Measurements from ENCODE around the gene RNF14. TPM values are rescaled to one million over a fixed set of nuclear protein-coding genes. Genes with fewer than 3 reads are reported as not detected.

The RNF14 gene
- total RNA-seq, 1 experiment from 2014 or later = 20.5 TPM

DNA sequence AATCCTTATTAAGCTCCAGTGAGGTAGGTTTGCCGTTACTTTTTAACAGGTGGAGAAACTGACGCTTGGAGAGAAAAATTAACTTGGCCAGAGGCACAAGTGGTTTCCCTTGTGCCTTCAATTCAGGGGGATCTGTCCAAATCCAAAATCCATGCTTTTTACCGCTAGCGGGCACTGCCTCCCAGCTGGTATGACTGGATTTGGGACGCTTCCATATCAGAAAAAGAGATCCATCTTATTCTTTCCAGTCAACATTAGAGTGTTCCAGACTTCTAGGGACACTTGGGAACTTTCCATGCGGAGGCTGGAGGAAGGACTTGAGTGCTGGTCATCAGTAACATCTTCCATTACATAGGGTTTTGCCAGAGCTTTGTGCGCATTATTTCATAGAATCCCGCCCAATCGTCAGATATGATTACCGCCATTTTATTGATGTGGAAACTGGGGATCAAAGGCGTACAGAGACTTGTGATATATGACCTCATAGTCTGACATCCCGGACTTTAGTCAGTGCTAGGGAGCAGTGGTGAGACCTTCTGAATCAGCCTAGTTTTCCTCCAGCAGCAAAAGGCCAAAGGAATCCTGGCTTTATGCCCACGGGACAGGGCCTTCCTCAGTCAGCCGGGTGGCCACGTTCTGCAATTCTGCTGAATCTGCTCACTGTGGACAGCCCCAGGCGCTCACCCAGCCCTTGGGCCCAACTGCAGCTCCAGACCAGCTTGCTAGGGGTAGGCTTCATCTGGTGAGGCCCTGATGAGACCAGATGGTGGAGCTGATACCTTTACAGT, 45.0 kb downstream of the RNF14 start (continued):
- TF ChIP-seq, protein P1, sequence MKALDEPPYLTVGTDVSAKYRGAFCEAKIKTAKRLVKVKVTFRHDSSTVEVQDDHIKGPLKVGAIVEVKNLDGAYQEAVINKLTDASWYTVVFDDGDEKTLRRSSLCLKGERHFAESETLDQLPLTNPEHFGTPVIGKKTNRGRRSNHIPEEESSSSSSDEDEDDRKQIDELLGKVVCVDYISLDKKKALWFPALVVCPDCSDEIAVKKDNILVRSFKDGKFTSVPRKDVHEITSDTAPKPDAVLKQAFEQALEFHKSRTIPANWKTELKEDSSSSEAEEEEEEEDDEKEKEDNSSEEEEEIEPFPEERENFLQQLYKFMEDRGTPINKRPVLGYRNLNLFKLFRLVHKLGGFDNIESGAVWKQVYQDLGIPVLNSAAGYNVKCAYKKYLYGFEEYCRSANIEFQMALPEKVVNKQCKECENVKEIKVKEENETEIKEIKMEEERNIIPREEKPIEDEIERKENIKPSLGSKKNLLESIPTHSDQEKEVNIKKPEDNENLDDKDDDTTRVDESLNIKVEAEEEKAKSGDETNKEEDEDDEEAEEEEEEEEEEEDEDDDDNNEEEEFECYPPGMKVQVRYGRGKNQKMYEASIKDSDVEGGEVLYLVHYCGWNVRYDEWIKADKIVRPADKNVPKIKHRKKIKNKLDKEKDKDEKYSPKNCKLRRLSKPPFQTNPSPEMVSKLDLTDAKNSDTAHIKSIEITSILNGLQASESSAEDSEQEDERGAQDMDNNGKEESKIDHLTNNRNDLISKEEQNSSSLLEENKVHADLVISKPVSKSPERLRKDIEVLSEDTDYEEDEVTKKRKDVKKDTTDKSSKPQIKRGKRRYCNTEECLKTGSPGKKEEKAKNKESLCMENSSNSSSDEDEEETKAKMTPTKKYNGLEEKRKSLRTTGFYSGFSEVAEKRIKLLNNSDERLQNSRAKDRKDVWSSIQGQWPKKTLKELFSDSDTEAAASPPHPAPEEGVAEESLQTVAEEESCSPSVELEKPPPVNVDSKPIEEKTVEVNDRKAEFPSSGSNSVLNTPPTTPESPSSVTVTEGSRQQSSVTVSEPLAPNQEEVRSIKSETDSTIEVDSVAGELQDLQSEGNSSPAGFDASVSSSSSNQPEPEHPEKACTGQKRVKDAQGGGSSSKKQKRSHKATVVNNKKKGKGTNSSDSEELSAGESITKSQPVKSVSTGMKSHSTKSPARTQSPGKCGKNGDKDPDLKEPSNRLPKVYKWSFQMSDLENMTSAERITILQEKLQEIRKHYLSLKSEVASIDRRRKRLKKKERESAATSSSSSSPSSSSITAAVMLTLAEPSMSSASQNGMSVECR (CRISPR knock-in tag; IDR thresholded peaks at IDR 0.05; ENCODE audit: borderline replicate concordance) = no peak
- TF ChIP-seq ATF2 (CRISPR knock-in tag; IDR thresholded peaks at IDR 0.05; ENCODE audit: borderline replicate concordance, low read depth) (no peak), HMGXB4 (CRISPR knock-in tag; IDR thresholded peaks at IDR 0.05) (no peak)
- TF ChIP-seq, protein P2, sequence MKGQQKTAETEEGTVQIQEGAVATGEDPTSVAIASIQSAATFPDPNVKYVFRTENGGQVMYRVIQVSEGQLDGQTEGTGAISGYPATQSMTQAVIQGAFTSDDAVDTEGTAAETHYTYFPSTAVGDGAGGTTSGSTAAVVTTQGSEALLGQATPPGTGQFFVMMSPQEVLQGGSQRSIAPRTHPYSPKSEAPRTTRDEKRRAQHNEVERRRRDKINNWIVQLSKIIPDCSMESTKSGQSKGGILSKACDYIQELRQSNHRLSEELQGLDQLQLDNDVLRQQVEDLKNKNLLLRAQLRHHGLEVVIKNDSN (CRISPR knock-in tag; IDR thresholded peaks at IDR 0.05) = no peak

DNA sequence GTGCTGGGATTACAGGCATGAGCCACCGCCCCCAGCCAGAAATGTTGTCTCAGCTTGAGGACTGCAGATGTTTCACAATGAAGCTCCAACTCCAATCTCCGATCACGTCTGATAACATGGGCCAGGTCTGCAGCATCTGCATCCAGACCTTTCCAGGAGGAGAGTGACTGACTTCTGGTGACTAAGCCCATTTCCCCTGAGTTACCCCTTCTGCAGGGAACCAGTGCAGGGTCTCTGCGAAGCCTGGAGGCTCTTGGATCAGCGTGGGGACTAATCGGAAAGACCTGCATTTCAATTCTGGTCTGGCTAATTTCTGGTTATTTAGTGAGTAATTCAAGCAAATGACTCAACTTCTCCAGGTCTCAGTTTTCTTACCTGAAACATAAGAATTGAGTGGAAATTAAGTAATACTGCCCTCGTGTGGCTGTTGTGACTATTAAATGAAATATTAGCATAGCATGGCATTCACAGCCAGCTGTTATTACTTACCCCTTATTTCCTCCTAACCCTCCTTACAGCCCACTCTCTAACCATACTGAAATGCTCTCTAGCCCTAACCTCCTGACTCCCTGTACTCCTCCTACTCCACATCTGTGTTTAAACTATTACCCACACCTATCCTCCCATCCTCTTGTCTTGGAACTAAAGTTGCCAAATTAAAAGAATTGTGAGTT, 46.1 kb downstream of the RNF14 start:
- DNase-seq (ENCODE audit: low spot score) (no peak), ATAC-seq (no peak)
- TF ChIP-seq, protein P3, sequence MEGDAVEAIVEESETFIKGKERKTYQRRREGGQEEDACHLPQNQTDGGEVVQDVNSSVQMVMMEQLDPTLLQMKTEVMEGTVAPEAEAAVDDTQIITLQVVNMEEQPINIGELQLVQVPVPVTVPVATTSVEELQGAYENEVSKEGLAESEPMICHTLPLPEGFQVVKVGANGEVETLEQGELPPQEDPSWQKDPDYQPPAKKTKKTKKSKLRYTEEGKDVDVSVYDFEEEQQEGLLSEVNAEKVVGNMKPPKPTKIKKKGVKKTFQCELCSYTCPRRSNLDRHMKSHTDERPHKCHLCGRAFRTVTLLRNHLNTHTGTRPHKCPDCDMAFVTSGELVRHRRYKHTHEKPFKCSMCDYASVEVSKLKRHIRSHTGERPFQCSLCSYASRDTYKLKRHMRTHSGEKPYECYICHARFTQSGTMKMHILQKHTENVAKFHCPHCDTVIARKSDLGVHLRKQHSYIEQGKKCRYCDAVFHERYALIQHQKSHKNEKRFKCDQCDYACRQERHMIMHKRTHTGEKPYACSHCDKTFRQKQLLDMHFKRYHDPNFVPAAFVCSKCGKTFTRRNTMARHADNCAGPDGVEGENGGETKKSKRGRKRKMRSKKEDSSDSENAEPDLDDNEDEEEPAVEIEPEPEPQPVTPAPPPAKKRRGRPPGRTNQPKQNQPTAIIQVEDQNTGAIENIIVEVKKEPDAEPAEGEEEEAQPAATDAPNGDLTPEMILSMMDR (IDR thresholded peaks at IDR 0.05) = 0 out of 2 replicates have a peak, but pooled peaks have one; percentile 32
- TF ChIP-seq, protein P4, sequence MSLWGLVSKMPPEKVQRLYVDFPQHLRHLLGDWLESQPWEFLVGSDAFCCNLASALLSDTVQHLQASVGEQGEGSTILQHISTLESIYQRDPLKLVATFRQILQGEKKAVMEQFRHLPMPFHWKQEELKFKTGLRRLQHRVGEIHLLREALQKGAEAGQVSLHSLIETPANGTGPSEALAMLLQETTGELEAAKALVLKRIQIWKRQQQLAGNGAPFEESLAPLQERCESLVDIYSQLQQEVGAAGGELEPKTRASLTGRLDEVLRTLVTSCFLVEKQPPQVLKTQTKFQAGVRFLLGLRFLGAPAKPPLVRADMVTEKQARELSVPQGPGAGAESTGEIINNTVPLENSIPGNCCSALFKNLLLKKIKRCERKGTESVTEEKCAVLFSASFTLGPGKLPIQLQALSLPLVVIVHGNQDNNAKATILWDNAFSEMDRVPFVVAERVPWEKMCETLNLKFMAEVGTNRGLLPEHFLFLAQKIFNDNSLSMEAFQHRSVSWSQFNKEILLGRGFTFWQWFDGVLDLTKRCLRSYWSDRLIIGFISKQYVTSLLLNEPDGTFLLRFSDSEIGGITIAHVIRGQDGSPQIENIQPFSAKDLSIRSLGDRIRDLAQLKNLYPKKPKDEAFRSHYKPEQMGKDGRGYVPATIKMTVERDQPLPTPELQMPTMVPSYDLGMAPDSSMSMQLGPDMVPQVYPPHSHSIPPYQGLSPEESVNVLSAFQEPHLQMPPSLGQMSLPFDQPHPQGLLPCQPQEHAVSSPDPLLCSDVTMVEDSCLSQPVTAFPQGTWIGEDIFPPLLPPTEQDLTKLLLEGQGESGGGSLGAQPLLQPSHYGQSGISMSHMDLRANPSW (CRISPR knock-in tag; conservative IDR thresholded peaks at IDR 0.05; ENCODE audit: low read depth) = no peak
- no peak for TF ChIP-seq JUN (CRISPR knock-in tag; IDR thresholded peaks at IDR 0.05)
- peaks cover 9% of the 10 kb centered on the region for H3K4me1 Mint-ChIP-seq
- no peak overlapping the region for H3K27ac Mint-ChIP-seq
- ChIA-PET CTCF (interaction anchor here (1.2 to 4.6 kb wide), 9 partner anchors 10 to 323 kb away, joined by 3 to 63 read pairs (median 5); partner anchors contain the start of gene RNF14), POLR2A (no interaction called here)
- peaks cover 2% of the 10 kb centered on the region; the same call in 1 of the 2 replicates for H3K27me3 Mint-ChIP-seq (ENCODE audit: low read depth)
- H3K4me3 Mint-ChIP-seq = no peak overlapping the region
- peaks cover 4% of the 10 kb centered on the region for H3K9me3 Mint-ChIP-seq
- H3K36me3 Mint-ChIP-seq = peaks cover under 1% of the 10 kb centered on the region
